GM19239 (cell line): ENCODE results near the gene TEKT3.

Source experiments
- DNase-seq: peaks from one replicate; pipeline ENCODE4 v3.0.0; 2011; ENCODE audit warnings: low spot score; ENCODE audit not compliant: insufficient read length
- FAIRE-seq: peaks from 2 replicates; lab custom pipeline; 2011; peaks lifted over from hg19 to GRCh38; lab: Jason Lieb, UNC

TEKT3 gene

DNA sequence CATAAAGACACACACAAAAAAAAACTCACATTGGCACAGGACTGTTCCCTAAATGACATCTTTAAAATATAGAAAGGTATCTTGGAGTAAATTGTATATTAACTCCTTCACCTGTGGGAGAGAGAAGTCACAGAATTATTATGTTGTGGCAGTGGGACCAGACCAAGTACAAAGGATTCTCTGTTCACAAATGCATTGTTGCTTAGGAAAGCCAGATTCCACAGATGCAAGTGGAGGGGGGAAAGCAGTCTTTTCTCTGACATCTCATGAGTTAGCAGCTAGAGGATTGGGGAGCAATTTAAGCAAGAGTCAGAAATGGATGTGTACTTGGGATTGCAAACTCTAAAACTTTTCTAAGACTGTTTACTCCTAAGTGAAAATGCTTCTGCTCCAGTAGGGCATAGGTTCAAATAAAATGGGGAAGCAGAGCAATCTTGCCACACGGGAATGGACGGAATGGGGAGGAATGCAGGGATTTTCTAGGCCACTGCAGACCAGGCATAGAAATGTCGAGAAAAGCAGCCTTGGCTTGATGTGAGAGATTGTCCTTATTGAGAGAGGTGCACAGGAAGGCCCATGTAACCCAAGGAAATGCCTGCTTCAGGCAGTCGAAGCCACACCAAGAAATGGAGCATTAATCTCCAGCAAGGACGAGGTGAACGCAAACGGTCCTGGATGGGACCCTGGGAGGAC lies 72.2 kb downstream of the TEKT3 start:
- FAIRE-seq (no peak), DNase-seq (no peak)

DNA sequence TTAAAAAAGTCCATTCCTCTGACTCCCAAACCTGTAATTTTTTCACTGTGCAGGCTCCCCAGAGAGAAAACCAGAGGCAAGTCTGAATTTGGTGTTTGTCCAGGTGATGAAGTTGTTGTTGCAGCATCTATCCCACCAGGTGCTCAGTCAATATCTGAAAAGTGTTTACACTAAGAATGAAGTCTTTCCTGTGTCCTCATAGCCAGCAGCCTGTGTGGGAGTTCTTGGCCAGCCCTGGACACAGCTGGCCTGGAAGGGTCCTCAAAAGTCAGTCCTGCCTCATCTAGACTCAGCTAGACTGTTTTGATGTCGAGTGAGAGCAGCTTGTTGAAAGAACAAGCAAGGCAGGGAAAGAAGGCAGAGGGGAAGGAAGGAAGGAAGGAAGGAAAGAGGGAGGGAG lies 72.9 kb downstream of the TEKT3 start:
- no peak for FAIRE-seq

GRCh38 chr17:15267996-15268395 lies 73.4 kb downstream of the TEKT3 start:
- DNase-seq (no peak), FAIRE-seq (no peak)

More for the DNA sequence above, 72.9 kb downstream of the TEKT3 start:
- DNase-seq, result no peak

DNA sequence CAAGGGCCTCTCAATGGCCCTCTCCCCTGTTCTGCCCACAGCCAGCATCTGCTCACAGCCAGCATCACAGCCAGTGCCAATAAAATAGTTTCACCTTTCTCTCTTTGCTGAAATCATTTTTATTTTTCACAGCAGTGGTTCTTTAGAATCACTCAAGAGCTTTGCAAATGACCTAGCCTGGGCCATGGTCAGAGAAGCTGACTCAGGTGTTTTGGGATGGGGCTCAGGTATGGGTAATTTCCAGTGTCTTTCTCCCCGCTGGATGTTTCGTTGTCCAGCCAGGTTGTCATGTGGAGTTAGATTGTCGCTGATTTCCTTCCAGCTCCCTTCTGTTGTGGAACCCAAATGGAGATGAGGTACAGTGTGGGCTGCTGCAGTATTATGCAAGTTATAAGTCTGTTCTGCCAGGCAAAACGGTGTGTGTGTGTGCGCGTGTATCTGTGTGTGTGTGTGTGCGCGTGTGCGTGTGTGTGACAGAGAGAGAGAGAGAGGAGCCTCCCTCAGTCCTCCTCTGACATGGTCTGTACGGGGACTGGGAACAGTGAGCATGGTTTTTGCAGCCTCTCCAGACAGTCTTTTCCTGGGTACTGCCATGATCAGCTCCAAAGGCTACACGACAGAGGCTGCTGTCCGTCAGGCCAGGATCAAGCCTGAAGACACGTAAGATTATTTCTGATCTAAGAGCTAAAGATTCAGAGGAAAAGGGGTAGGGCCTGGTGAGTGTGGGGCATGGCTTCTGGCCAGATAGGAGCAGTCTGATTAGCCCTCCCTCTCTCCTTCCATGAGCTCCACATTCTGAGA lies 74.9 kb downstream of the TEKT3 start:
- FAIRE-seq, result no peak
- DNase-seq, result no peak

DNA sequence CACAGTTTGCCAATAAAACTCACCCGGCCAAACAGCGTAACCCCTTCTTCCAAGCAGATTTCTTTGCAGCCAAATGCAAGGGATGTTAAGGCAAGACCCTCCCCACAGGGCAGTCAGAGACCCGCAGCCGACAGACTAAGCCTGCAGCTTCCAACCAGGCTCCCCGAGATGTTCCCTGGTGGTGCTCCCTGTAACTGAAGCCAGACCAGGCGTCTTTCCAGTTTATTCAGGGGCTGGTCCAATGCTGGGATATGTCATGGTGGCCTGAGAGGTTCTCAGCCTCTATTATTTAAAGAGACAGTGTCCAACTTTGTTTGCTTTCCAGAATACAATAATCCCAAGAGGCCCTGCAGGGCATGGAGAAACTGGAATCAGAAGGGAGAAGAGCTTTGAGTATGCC lies 76.3 kb downstream of the TEKT3 start, which contains the start of gene PMP22:
TSS of gene PMP22 (minus strand) at position 196 of the 400 bp plus-strand sequence. CDS start 4,599 bp downstream, outside the sequence.
- DNase-seq (no peak), FAIRE-seq (no peak)

DNA sequence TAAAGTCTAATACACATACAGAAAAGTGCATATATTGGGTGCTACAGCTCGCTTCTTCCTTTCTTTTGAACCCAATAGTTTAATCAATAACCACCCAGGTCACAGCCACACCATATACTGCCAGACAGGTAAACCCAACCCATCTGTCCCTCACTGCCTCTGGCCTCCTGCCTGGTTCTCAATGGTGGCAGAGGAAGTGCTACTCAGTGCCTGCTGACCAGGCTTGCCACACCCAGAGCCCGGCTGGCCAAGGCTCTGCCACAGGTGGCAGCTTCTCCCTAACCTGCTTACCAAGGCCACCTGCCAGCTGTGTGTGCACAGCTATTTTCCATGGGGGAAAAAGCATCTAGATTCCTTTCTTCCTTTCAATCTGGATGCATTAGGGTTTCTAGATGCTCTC lies 76.9 kb downstream of the TEKT3 start:
- FAIRE-seq (no peak), DNase-seq (no peak)

DNA sequence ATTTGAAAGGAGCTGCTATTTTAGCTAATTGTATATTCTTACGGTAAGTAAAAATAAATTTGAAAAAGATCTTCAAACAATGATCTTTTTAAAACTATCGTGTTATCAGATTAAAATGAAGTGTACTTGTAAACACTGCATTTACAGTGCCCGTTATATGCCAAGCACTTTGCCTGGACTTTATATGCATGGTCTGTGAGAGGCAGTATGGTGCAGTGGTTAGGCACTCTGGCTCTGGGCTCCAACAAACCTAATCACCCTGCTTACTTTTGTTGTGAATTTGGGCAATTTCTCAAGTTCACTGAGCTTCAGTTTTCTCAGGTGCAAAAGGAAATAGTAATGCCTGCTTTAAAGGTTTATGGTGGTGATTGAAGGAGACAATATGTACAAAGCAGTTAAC lies 77.7 kb downstream of the TEKT3 start:
- FAIRE-seq (no peak), DNase-seq (no peak)

- DNase-seq (no peak), FAIRE-seq (no peak)
These were observed 78.2 kb downstream of the TEKT3 start for GRCh38 chr17:15263206-15263579.

- DNase-seq, result no peak
These were observed 78.8 kb downstream of the TEKT3 start for GRCh38 chr17:15262291-15263205.

DNA sequence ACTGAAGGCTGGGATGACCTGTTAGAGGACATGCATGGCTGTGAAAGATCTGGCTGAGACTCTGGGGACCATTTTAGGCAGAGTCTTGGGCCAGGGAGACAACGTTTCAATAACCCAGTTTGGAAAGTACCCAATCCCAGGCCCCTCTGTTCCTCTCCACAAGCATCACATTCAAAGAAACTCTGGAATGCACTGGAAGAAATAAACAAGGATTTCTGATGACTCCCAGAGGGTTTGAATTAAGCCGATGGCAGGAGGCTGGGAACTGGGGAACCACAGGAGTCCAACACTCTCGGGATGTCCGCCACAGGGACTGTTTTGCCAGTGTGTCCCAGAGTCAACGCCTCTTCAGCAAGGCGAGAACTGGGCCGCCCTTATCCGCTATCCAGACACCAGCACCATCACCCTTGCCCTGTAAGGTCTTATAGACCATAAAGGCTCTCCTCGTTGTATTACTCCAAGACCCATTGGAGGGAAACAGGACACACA lies 79.6 kb downstream of the TEKT3 start:
- DNase-seq, result no peak

More at GRCh38 chr17:15262291-15263205, 78.8 kb downstream of the TEKT3 start:
- no peak for FAIRE-seq

DNA sequence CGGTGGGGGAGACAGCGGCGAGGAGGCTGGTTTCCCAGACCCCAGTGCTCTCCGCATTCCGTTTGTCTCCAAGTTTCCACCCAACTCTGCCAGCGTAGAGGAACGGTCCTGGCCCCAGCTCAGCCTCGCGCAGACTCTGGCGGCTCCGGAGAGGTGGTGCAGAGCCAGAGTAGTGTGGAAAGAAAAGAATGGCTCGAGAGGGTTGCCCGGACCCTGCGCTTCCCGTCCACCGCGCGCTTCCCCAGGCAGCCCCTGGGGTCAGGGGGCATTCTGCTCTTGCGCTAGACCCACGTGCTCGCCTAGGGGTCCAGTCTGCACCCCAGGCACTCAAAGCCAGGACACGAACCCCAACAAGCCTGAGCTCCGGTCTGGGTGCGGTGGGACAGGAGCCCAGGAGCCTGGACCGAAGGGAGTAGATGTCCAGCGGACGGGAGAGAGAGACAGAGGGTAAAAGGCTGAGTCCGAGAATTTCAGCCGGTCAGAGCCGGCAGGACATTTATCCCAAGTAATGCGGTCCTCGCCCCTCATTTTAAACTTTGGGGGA lies 80.1 kb downstream of the TEKT3 start:
- no peak for DNase-seq

More for the DNA sequence above, 79.6 kb downstream of the TEKT3 start:
- FAIRE-seq, result no peak

GRCh38 chr17:15260376-15261257 lies 80.8 kb downstream of the TEKT3 start:
- no peak for FAIRE-seq
- peak; percentile 43 for DNase-seq

More for the DNA sequence above, 80.1 kb downstream of the TEKT3 start:
- no peak for FAIRE-seq

- no peak for FAIRE-seq
- no peak for DNase-seq
These were observed 83.4 kb downstream of the TEKT3 start for GRCh38 chr17:15257796-15258512.

- peak; percentile 67 for FAIRE-seq
- DNase-seq, result peak; percentile 78
These were observed 84.1 kb downstream of the TEKT3 start for GRCh38 chr17:15257258-15257788.

GRCh38 chr17:15256689-15257088 lies 84.7 kb downstream of the TEKT3 start:
- DNase-seq, result no peak
- FAIRE-seq, result no peak

- no peak for FAIRE-seq
- DNase-seq, result no peak
These were observed 85.5 kb downstream of the TEKT3 start for GRCh38 chr17:15255713-15256454.
